Gastroesophageal sphincter (tissue), 4 donors: ENCODE data around the gene KCP. TPM values are rescaled to one million over a fixed set of nuclear protein-coding genes. Genes with fewer than 3 reads are reported as not detected.

Experiments used
- ATAC-seq: fragments of 150-250 bp; one replicate; pipeline ENCODE4 v1.9.1; 2016; ENCODE audit warnings: mild to moderate bottlenecking, moderate library complexity
- H3K27ac ChIP-seq, 4 donors: fragments of 200-600 bp; sonication (generic) in 3 of 4; 1 replicate in 3 of 4; 2 replicates in 1 of 4; pipeline ENCODE4 v1.5.1; 2016 to 2019
- H3K27me3 ChIP-seq: fragments of 200-600 bp; sonication (generic); one replicate; pipeline ENCODE4 v1.5.1; 2019
- H3K36me3 ChIP-seq, 2 donors: fragments of 200-600 bp; sonication (generic); one replicate each; pipeline ENCODE4 v1.5.1; 2019; ENCODE audit warnings: control low read depth in 1 of 2
- H3K4me1 ChIP-seq, 3 donors: fragments of 200-600 bp; sonication (generic); 1 replicate in 2 of 3; 2 replicates in 1 of 3; pipeline ENCODE4 v1.5.1; 2016 to 2019; ENCODE audit warnings: control low read depth in 2 of 3
- H3K4me3 ChIP-seq, 2 donors: fragments of 200-600 bp; sonication (generic); one replicate each; pipeline ENCODE4 v1.5.1; 2019; ENCODE audit warnings: mild to moderate bottlenecking in 1 of 2, moderate library complexity in 1 of 2
- H3K9me3 ChIP-seq, 3 donors: fragments of 200-600 bp; sonication (generic); one replicate each; pipeline ENCODE4 v1.5.1; 2017 to 2019; ENCODE audit warnings: control low read depth in 2 of 3
- EP300 ChIP-seq: sonication (generic); formaldehyde crosslinking; IDR thresholded peaks from one replicate; pipeline ENCODE4 v1.6.1; 2017; ENCODE audit warnings: antibody characterized with exemption, mild to moderate bottlenecking
- POLR2A ChIP-seq, 2 donors: fragments of 450-650 bp; IDR thresholded peaks; one replicate each; pipeline ENCODE4 v1.6.1; 2017; ENCODE audit warnings: antibody characterized with exemption in 2 of 2, mild to moderate bottlenecking in 2 of 2, moderate library complexity in 1 of 2
- POLR2AphosphoS5 ChIP-seq: sonication (generic); formaldehyde crosslinking; IDR thresholded peaks from one replicate; pipeline ENCODE4 v1.6.1; 2017; ENCODE audit warnings: antibody characterized with exemption
- WGBS, 2 donors: methylation state at CpG; one replicate each; pipeline ENCODE4 v1.1.5; 2018; ENCODE audit warnings: low coverage in 1 of 2; 5-methylcytosine and 5-hydroxymethylcytosine counted together
- total RNA-seq, 4 donors: library from RNA; depleted of rRNA; stranded (reverse); fragments of >200 nt; gene quantifications; one replicate each; pipeline ENCODE4 v1.1.0, GENCODE V29; 2016
- TF ChIP-seq, protein P1 (sequence below), 4 experiments: fragments of 200-600 bp in 2 of 4; fragments of 450-650 bp in 2 of 4; sonication (generic) in 1 of 4; IDR thresholded peaks; one replicate each; pipeline ENCODE4 v1.5.1; 2017 to 2019; ENCODE audit warnings: antibody characterized with exemption in 4 of 4, mild to moderate bottlenecking in 2 of 4, moderate library complexity in 2 of 4

The KCP gene
- total RNA-seq, 4 donors from 2014 or later: 0.31 to 0.67 TPM; not detected in 2

DNA sequence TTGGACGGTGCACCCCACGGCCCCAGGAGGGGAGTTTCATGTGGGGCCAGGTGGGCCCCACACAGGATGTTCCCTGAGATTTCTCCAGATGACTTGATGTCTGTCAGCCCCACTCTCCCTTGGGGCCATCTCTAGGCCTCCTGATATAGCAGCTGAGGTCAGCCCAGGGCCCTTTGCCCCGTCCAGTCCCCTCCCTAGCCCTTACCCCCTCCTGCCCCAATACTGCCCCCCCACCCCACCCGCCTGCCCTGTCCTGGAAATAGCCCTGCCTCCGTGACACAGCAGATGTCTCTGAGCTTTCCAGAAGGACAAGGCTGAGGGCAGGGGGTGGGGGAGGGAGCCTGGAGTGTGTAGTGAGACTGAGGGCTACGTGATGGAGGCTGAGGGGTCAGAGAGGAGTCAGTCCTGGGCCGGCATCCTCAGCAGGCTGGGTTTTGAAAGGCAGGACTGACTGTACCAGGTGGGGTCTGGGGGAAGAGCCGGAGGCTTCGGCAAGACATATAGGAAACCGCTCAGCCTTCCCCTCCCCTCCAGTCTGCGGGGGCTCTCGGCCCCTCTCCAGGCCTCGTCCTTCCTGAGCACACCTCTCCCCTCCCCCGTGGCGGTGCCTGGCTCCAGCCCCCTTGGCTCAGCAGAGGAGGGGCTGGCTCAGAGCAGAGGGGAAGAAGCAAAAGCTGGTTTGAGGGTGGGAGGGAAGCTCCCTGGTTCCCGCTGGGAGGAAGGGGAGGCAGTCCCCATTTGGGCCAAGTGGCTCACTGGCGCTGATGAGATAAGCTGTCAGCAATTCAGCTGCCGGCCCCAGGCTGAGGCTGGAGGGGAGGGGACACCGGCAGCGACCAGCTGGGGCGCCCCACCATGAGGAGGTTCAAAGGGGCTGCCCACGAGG is 78.3 kb downstream of the KCP start:
- peaks cover 3 to 97% (median 58%) of the 10 kb centered on the region in 3 donors for H3K4me1 ChIP-seq
- 0 to 6% methylated on average over 1 to 3 of the region's 22 CpGs for WGBS, 2 donors
- no peaks in the 10 kb centered on the region for H3K9me3 ChIP-seq
- peak; percentile 5 to 10 for TF ChIP-seq POLR2A (IDR thresholded peaks at IDR 0.05)
- TF ChIP-seq, protein P1, sequence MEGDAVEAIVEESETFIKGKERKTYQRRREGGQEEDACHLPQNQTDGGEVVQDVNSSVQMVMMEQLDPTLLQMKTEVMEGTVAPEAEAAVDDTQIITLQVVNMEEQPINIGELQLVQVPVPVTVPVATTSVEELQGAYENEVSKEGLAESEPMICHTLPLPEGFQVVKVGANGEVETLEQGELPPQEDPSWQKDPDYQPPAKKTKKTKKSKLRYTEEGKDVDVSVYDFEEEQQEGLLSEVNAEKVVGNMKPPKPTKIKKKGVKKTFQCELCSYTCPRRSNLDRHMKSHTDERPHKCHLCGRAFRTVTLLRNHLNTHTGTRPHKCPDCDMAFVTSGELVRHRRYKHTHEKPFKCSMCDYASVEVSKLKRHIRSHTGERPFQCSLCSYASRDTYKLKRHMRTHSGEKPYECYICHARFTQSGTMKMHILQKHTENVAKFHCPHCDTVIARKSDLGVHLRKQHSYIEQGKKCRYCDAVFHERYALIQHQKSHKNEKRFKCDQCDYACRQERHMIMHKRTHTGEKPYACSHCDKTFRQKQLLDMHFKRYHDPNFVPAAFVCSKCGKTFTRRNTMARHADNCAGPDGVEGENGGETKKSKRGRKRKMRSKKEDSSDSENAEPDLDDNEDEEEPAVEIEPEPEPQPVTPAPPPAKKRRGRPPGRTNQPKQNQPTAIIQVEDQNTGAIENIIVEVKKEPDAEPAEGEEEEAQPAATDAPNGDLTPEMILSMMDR (IDR thresholded peaks at IDR 0.05): peak in 1 of 4 experiments; percentile 2
- no peak for TF ChIP-seq EP300
- no peak for TF ChIP-seq POLR2AphosphoS5
- peak; percentile 2 for ATAC-seq
- peak overlapping the region; percentile 72 to 83 for H3K4me3 ChIP-seq
- H3K27ac ChIP-seq: peak overlapping the region; percentile 90 to 96 (median 94)
- peaks cover 0 to 27% of the 10 kb centered on the region in 2 donors for H3K36me3 ChIP-seq
- H3K27me3 ChIP-seq: no peaks in the 10 kb centered on the region

DNA sequence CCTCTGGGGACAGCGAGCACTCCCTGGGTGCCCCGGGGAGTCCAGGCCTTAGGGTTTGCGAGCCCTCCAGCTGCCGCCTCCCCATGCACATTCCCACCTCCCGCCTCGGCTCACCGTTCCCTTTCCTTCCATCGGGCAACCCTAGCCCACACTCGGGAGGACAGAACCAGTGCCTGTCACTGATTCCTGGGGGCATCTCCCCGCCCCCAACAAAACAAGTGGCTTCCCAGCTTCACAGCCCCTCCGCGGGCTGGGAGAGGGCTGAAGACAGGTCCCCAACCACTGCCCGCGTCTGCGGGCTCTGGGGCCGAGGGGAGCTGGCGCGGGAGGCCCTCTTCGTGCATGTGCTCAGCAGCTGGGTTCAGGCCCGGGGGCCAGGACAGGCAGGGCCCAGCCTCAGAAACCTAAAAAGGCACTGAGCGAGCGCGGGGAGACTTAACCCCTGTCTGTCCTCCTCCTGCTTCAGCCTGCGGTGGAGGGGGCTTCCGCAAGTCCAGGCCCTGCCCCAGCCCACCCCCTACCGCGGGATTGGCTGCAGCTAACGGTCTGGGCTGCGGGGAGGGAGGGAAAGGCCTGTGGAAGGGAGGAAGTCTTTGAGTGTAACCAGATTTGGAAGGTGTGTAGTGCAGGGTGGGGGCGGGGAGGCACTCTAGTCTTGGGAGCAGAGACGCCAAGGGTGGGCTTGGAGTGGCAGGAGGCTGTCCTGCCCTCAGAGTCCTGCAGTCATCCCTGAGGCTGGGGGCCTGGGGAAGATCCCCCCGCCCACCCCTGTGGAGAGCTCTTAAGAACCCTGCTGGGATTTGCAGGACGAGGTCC is 79.1 kb downstream of the KCP start:
- no peaks in the 10 kb centered on the region for H3K9me3 ChIP-seq
- no peaks in the 10 kb centered on the region for H3K27me3 ChIP-seq
- H3K36me3 ChIP-seq: peaks cover 0 to 19% of the 10 kb centered on the region in 2 donors
- peaks cover 3 to 93% (median 53%) of the 10 kb centered on the region in 3 donors for H3K4me1 ChIP-seq
- ATAC-seq: peak; percentile 22
- peak overlapping the region; percentile 72 to 83 for H3K4me3 ChIP-seq
- 0% methylated on average over 1 to 4 of the region's 33 CpGs for WGBS, 2 donors
- TF ChIP-seq, protein P1 (IDR thresholded peaks at IDR 0.05): no peak
- TF ChIP-seq POLR2AphosphoS5: peak; percentile 49
- TF ChIP-seq POLR2A (IDR thresholded peaks at IDR 0.05): peak; percentile 50 to 78
- peak overlapping the region; percentile 90 to 96 (median 94) for H3K27ac ChIP-seq

DNA sequence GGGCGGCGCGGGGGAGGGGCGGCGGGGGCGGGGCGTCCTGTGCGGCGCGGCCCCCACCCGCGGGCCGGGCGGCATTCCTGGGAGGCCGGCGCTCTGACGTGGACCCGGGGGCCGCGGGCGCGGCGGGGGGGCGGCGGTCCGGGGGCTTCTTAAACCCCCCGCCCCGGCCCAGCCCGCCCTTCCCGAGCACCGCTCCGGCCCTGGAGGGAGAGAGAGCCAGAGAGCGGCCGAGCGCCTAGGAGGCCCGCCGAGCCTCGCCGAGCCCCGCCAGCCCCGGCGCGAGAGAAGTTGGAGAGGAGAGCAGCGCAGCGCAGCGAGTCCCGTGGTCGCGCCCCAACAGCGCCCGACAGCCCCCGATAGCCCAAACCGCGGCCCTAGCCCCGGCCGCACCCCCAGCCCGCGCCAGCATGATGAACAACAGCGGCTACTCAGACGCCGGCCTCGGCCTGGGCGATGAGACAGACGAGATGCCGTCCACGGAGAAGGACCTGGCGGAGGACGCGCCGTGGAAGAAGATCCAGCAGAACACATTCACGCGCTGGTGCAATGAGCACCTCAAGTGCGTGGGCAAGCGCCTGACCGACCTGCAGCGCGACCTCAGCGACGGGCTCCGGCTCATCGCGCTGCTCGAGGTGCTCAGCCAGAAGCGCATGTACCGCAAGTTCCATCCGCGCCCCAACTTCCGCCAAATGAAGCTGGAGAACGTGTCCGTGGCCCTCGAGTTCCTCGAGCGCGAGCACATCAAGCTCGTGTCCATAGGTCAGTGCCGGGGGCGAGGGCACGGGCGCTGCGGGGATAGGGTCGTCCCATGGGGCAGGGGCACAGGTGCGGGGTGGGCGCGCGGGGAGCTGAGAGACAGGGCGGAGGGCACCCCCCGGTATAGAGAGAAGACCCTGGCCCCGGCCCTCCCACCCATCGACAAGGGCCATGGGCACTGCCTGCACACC is 80.0 kb downstream of the KCP start, which contains the start of gene FLNC:
FLNC (plus strand) TSS at position 176 of the 947 bp plus-strand sequence; CDS start at position 408, 232 bp downstream.
- Histone ChIP-seq H3K36me3 (peaks cover 0 to 10% of the 10 kb centered on the region in 2 donors), H3K27me3 (no peaks in the 10 kb centered on the region), H3K4me1 (peaks cover 3 to 84% (median 45%) of the 10 kb centered on the region in 3 donors), H3K4me3 (peak within 1 kb of the TSS; percentile 72 to 83), H3K9me3 (no peaks in the 10 kb centered on the region), H3K27ac (peak within 1 kb of the TSS; percentile 90 to 96 (median 94))
- no CpG with 5 or more reads among the region's 109 CpGs for WGBS, 2 donors
- TF ChIP-seq POLR2A (IDR thresholded peaks at IDR 0.05) (peak; percentile 84 to 88), POLR2AphosphoS5 (peak; percentile 90), EP300 (no peak)
- TF ChIP-seq, protein P1 (IDR thresholded peaks at IDR 0.05): no peak
- peak; percentile 54 for ATAC-seq

DNA sequence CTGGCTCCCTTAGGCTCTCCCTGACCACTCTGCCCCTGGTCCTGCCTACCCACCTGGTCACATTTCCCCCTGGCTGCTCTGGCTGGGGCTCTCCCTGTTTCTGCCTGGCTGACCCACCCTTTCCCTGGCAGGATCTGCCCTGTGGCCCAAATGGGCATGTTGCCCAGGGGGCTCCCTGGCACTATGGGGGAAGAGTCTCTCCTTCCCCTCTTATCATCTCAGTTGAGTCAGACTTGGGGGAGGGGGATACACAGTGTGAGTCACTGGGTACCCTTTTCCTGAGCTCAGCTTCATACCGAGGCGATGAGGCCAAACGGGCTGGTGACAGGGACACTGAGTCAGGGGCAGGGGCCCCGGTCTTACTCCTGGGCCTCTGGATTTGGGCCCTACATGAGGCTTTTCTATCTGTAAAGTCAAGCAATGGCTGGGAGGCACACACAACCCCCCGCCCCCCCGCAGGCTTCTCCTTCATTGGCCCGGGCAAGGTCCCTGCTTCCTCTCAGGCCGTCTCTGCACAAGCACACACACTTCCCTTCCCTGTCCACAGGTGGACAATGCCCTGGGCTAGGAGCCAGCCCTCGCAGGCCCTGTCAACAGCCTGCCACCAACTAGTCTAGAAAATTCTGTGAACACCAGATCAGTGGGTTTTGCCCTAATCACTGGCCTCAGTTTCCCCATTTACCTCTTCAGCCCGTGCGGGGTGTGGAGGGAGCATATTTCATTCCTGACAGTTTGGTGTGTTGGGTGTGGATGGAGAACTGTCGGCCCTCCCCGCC is 80.9 kb downstream of the KCP start:
- Histone ChIP-seq H3K36me3 (peaks cover 0 to under 1% of the 10 kb centered on the region in 2 donors), H3K4me3 (peak overlapping the region; percentile 72 to 83), H3K27me3 (no peaks in the 10 kb centered on the region), H3K9me3 (no peaks in the 10 kb centered on the region), H3K4me1 (peaks cover 3 to 75% (median 40%) of the 10 kb centered on the region in 3 donors), H3K27ac (peak overlapping the region; percentile 90 to 96 (median 94))
- TF ChIP-seq POLR2A (IDR thresholded peaks at IDR 0.05): no peak
- no peak for TF ChIP-seq EP300
- peak; percentile 53 for TF ChIP-seq POLR2AphosphoS5
- TF ChIP-seq, protein P1 (IDR thresholded peaks at IDR 0.05): peak in 2 of 4 experiments; percentile 29 to 34
- 3 to 5% methylated on average over 4 to 5 of the region's 13 CpGs for WGBS, 2 donors
- no peak for ATAC-seq
